ENCODE measurements around the gene BCL2L2. TPM values are rescaled to one million over a fixed set of nuclear protein-coding genes. Genes with fewer than 3 reads are reported as not detected.

Gene BCL2L2
- total and polyA plus RNA-seq, 2 of the 8 experiments (the other 6 are each of a cell fraction or from before 2014, with no cell fraction given), result 9.3 to 13.8 TPM

DNA sequence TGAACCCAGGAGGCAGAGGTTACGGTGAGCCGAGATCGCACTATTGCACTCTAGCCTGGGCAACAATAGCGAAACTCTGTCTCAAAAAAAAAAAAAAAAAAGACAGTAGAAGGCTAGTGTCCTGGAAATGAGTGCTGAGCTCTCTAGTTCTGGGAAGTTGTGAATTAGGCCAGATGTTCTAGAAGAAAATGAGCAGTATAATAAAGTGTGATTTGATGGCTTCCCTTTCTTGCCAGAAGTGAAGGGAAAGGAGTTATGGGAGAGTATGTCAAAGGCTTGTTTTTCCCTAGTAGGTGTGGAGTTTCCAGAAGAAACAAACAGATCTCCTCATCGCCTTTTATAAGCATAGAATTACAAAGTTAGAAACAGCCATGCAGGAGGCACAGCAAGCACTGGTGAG lies 48.4 kb upstream of the BCL2L2 start (continued):
- TF ChIP-seq MAFK (IDR thresholded peaks at IDR 0.05; ENCODE audit: low read depth, low read length) (no peak), RNF2 (IDR thresholded peaks at IDR 0.05; ENCODE audit: borderline replicate concordance, low read depth, low read length, missing control alignments, poor library complexity, severe bottlenecking) (no peak), SP4 (IDR thresholded peaks at IDR 0.05; ENCODE audit: low read length) (no peak), SP1 (IDR thresholded peaks at IDR 0.05; ENCODE audit: low read depth, low read length) (no peak), POU5F1 (IDR thresholded peaks at IDR 0.05; ENCODE audit: low read depth, low read length) (no peak), SAP30 (IDR thresholded peaks at IDR 0.05; ENCODE audit: insufficient read depth, insufficient replicate concordance, low read length) (no peak), BCL11A (IDR thresholded peaks at IDR 0.05; ENCODE audit: low read depth in 2 of 2, low read length in 2 of 2) (no peak)
- TF ChIP-seq, protein P1, sequence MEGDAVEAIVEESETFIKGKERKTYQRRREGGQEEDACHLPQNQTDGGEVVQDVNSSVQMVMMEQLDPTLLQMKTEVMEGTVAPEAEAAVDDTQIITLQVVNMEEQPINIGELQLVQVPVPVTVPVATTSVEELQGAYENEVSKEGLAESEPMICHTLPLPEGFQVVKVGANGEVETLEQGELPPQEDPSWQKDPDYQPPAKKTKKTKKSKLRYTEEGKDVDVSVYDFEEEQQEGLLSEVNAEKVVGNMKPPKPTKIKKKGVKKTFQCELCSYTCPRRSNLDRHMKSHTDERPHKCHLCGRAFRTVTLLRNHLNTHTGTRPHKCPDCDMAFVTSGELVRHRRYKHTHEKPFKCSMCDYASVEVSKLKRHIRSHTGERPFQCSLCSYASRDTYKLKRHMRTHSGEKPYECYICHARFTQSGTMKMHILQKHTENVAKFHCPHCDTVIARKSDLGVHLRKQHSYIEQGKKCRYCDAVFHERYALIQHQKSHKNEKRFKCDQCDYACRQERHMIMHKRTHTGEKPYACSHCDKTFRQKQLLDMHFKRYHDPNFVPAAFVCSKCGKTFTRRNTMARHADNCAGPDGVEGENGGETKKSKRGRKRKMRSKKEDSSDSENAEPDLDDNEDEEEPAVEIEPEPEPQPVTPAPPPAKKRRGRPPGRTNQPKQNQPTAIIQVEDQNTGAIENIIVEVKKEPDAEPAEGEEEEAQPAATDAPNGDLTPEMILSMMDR (IDR thresholded peaks at IDR 0.05; ENCODE audit: control extremely low read depth in 1 of 3, insufficient read depth in 1 of 3, low read depth in 1 of 3, low read length in 3 of 3), result no peak

All from H1 (cell line).